ENCODE measurements around the gene PRAME. TPM values are rescaled to one million over a fixed set of nuclear protein-coding genes. Genes with fewer than 3 reads are reported as not detected.

The PRAME gene, protein sequence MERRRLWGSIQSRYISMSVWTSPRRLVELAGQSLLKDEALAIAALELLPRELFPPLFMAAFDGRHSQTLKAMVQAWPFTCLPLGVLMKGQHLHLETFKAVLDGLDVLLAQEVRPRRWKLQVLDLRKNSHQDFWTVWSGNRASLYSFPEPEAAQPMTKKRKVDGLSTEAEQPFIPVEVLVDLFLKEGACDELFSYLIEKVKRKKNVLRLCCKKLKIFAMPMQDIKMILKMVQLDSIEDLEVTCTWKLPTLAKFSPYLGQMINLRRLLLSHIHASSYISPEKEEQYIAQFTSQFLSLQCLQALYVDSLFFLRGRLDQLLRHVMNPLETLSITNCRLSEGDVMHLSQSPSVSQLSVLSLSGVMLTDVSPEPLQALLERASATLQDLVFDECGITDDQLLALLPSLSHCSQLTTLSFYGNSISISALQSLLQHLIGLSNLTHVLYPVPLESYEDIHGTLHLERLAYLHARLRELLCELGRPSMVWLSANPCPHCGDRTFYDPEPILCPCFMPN
- total RNA-seq: not detected in 2 replicates

DNA sequence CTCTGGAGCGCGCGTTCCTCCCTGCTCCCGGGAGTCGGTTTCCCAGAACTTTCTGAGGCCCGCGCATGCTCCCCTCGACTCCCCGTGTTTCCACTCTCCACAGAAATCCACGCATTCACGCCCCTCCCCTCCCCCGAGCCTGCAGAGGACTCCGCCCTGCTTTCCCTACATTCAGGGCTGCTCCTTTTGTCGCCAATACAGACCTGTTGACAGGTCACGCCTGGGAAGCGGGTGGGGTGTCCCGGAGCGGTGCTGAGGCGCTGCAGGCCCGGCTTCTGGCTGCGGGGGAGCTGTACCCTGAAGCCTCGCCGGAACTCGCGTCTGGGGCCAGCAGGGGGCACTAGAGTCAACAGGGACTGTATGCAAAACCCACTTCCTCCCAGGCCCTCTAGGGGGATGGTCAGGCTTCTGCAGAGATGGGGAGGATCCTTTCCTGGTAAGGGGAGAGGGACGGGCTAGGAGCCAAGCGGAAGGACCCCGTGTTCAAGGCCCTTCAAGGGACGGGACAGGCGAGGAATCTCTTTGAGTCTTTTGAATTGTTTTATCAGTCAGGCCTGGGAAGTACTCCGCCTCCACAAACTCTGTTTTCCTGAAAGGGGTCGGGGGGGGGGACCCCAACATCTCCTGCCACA is at the start of gene PRAME:
TSS of gene PRAME (minus strand) at position 294 of the 632 bp plus-strand sequence. CDS start 2,433 bp downstream, outside the sequence.

DNA sequence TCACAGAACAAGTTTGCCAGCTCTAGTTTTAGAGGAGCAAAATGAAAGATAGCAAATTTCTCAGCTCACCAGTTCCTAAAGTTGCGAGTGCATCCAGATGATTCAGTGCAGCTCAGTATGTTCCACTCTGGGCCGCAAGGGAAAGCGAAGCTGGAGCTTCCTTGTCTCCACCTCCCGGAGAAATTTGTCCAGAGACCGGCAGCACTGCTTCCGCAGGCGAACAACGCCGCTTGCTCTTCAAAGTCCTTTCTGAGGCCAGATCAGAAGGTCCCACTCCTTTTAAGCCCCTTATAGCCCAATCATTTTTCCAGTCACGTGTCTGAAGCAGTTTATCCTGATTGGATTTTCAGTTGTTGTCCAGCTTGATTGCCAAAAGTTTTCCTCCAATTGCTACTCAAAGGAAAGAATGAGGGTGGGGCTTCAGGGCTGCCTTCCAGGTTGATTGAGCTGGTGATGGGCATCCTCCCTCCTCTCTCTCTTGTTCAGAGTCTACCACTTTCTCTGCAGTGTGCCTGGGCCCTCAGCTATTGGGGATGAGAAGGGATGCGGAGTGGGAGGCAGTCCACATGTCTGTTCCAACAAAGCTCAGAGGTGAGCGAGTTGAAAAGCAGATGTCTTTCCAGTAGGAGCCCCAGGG is 38.9 kb downstream of the PRAME start, which contains the start of gene ZNF280A:
TSS of gene ZNF280A (minus strand) at position 251 of the 637 bp plus-strand sequence. CDS start 4,640 bp downstream, outside the sequence.

DNA sequence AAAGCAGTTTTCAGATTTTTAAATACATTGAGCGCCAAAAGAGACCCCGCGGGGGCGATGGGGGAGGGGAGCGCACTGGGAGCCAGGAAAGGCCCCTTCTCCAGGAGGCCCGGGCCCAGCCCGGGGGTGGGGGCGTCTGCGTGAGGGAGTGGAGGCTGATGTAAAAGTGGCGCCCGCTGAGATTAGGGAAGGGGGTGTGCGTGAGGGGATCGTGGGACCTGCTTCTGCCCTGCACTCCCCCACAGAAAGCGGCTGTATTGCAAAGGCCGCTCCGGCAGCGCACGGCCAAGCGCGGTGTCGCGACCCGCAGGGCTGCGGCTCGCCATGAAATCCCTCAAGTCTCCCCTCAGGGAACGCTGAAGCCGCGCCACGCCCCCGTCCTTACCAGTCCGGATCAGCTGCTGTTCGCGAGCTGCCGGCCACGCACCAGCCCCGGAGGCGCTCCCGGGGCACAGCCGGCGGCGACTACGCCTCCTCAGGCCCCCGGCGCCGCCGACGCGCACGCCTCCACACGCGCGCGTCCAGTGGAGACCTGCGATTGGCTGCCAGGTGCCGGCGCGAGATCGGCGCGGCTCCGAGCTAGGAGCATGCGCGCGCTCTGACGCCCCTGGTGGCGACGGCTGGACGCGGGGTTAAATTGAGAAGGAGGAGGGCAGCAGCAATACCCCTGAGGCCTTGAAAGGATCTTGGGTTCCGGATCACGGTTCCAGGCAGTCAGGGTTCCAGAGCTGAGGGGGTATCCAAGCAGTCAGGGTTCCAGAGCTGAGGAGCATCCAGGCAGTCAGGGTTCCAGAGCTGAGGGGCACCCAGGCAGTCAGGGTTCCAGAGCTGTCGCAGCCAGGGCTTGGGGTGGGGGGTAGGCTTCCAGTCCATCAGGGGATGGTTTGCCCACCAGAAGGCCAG is 50.5 kb downstream of the PRAME start, which contains the start of gene ZNF280B:
TSS of gene ZNF280B (minus strand) at position 469 of the 903 bp plus-strand sequence. CDS start 19,344 bp downstream, outside the sequence.

Other genes with a start within 250 kb of the PRAME start
- gene ZNF280B, start 50.5 kb downstream of the PRAME start, total RNA-seq: 0.88 and 1.3 TPM in 2 replicates
- not detected in 2 replicates for gene ZNF280A, start 39.0 kb downstream of the PRAME start, total RNA-seq
- gene GGTLC2, start 85.3 kb upstream of the PRAME start, total RNA-seq: not detected in 2 replicates

Measured in airway epithelial cell (primary cell).